Astrocyte (in vitro differentiated cells and primary cell): ENCODE results near the gene RTN4RL2.

ENCODE experiments used
- EZH2 ChIP-seq: IDR thresholded peaks from 2 replicates; pipeline ENCODE4 v1.6.1; 2012; ENCODE audit warnings: mild to moderate bottlenecking, low read length, inconsistent platforms; ENCODE audit not compliant: insufficient read depth
- TF ChIP-seq, protein P1 (sequence below): IDR thresholded peaks from 2 replicates; pipeline ENCODE4 v1.5.1; 2011; ENCODE audit warnings: low read depth, mild to moderate bottlenecking, inconsistent platforms, low read length, moderate library complexity; ENCODE audit not compliant: insufficient read depth

GRCh38 chr11:57513911-57514537 lies 53.7 kb downstream of the RTN4RL2 start:
- TF ChIP-seq, protein P1, sequence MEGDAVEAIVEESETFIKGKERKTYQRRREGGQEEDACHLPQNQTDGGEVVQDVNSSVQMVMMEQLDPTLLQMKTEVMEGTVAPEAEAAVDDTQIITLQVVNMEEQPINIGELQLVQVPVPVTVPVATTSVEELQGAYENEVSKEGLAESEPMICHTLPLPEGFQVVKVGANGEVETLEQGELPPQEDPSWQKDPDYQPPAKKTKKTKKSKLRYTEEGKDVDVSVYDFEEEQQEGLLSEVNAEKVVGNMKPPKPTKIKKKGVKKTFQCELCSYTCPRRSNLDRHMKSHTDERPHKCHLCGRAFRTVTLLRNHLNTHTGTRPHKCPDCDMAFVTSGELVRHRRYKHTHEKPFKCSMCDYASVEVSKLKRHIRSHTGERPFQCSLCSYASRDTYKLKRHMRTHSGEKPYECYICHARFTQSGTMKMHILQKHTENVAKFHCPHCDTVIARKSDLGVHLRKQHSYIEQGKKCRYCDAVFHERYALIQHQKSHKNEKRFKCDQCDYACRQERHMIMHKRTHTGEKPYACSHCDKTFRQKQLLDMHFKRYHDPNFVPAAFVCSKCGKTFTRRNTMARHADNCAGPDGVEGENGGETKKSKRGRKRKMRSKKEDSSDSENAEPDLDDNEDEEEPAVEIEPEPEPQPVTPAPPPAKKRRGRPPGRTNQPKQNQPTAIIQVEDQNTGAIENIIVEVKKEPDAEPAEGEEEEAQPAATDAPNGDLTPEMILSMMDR = no peak
- TF ChIP-seq EZH2 = no peak
